Endothelial cell (in vitro differentiated cells): ENCODE data around the gene KERA. TPM values are rescaled to one million over a fixed set of nuclear protein-coding genes. Genes with fewer than 3 reads are reported as not detected.

Experiments used
- DNase-seq: peaks from one replicate; pipeline ENCODE4 v3.0.0; 2021; ENCODE audit warnings: low spot score
- H3K27ac Mint-ChIP-seq: one replicate; pipeline ENCODE4 v1.8.0; 2021; ENCODE audit warnings: mixed read lengths, inconsistent platforms; ENCODE audit not compliant: unreplicated experiment
- H3K27me3 Mint-ChIP-seq: one replicate; pipeline ENCODE4 v1.8.0; 2021; ENCODE audit warnings: mild to moderate bottlenecking, moderate library complexity, mixed read lengths, inconsistent platforms; ENCODE audit not compliant: unreplicated experiment
- H3K36me3 Mint-ChIP-seq: one replicate; pipeline ENCODE4 v1.8.0; 2021; ENCODE audit warnings: mild to moderate bottlenecking, low read depth, mixed read lengths, inconsistent platforms; ENCODE audit not compliant: unreplicated experiment
- H3K4me1 Mint-ChIP-seq: one replicate; pipeline ENCODE4 v1.8.0; 2021; ENCODE audit warnings: mild to moderate bottlenecking, mixed read lengths, inconsistent platforms; ENCODE audit not compliant: unreplicated experiment
- H3K4me3 Mint-ChIP-seq: one replicate; pipeline ENCODE4 v1.8.0; 2021; ENCODE audit warnings: mild to moderate bottlenecking, mixed read lengths, inconsistent platforms; ENCODE audit not compliant: unreplicated experiment
- H3K9me3 Mint-ChIP-seq: one replicate; pipeline ENCODE4 v1.8.0; 2021; ENCODE audit warnings: mixed read lengths, inconsistent platforms; ENCODE audit not compliant: unreplicated experiment
- total RNA-seq: library from RNA; stranded (reverse); fragmentation: NEBNext Ultra II Directional; extraction: Animal tissue kit (Norgen Biotek cat#: 25700); gene quantifications from one replicate; pipeline ENCODE4 v1.2.1, GENCODE V29; 2021; ENCODE audit not compliant: unreplicated experiment
- TF ChIP-seq, protein P1 (sequence below): fragments of 200-600 bp; sonication (generic); IDR thresholded peaks from one replicate; pipeline ENCODE4 v1.5.0; 2021; ENCODE audit warnings: antibody characterized with exemption; ENCODE audit not compliant: unreplicated experiment

KERA gene
- total RNA-seq, 1 donor from 2014 or later, result not detected

- DNase-seq, result no peak
- Mint-ChIP-seq H3K9me3 (no peaks in the 10 kb centered on the region), H3K27me3 (no peaks in the 10 kb centered on the region), H3K36me3 (no peaks in the 10 kb centered on the region), H3K4me1 (no peaks in the 10 kb centered on the region), H3K27ac (no peak overlapping the region), H3K4me3 (no peak overlapping the region)
- TF ChIP-seq, protein P1, sequence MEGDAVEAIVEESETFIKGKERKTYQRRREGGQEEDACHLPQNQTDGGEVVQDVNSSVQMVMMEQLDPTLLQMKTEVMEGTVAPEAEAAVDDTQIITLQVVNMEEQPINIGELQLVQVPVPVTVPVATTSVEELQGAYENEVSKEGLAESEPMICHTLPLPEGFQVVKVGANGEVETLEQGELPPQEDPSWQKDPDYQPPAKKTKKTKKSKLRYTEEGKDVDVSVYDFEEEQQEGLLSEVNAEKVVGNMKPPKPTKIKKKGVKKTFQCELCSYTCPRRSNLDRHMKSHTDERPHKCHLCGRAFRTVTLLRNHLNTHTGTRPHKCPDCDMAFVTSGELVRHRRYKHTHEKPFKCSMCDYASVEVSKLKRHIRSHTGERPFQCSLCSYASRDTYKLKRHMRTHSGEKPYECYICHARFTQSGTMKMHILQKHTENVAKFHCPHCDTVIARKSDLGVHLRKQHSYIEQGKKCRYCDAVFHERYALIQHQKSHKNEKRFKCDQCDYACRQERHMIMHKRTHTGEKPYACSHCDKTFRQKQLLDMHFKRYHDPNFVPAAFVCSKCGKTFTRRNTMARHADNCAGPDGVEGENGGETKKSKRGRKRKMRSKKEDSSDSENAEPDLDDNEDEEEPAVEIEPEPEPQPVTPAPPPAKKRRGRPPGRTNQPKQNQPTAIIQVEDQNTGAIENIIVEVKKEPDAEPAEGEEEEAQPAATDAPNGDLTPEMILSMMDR, result no peak
Measured at GRCh38 chr12:91103624-91104023, 45.8 kb upstream of the KERA start.

DNA sequence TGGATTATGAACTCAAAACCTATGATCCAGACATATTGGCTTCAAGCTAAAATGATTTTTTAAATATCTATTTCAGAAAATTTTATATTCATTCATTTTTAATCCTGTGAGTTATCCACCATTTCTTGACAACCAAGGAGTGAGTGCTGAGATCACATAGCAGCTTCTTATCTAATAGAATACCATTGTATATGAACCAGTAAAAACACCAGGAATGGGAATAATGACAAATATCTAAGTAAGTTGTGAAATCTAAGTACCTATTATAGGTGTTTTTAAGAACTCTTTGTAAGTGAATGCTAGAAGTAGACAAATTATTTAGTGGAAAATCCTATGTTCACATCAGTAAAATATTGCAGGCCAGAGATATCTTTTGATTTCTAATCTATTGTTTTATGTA, 45.3 kb upstream of the KERA start:
- no peak for DNase-seq
- H3K27me3 Mint-ChIP-seq, result no peaks in the 10 kb centered on the region
- no peaks in the 10 kb centered on the region for H3K36me3 Mint-ChIP-seq
- H3K9me3 Mint-ChIP-seq, result no peaks in the 10 kb centered on the region
- no peak overlapping the region for H3K4me3 Mint-ChIP-seq
- no peak overlapping the region for H3K27ac Mint-ChIP-seq
- TF ChIP-seq, protein P1, result no peak
- no peaks in the 10 kb centered on the region for H3K4me1 Mint-ChIP-seq

DNA sequence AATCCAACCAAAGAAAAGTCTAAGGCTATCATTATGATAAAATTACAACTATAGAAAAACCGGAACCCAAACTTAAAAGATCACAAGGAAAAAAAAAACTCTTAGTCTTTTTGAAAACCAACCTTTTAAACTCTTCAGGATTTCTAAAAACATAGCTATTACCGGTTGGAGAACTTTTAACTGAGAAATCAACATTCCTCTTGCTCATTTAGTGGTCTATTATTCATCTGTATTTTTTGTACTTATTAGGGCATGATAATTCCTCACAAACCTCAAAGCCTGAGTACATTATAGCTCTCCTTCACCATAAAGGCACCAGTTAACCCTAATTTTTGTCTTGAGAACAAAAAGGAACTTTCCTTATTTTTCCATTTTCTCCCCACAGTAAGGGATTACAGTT, 43.1 kb upstream of the KERA start:
- Mint-ChIP-seq H3K27ac (no peak overlapping the region), H3K27me3 (no peaks in the 10 kb centered on the region), H3K36me3 (no peaks in the 10 kb centered on the region), H3K4me1 (no peaks in the 10 kb centered on the region), H3K9me3 (no peaks in the 10 kb centered on the region), H3K4me3 (no peak overlapping the region)
- TF ChIP-seq, protein P1, result no peak
- DNase-seq, result no peak

DNA sequence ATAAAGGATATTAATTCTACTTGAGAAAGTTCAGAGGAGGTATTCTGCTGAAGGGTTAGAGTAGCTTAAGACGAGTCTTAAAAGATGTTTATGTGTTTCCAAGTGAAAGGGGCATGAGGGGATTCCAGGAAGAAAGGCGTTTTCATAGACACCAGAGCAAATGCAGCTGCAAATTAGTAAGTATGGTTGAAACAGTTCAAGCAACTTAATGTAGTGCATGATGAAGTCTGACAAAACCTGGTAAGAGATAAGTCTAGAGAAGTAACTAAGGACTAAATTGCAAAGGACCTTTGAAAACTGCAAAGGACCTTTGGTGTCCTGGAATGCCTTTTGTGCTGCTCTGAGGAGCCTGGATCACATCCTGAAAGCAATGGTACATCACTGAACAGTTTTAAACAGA, 42.0 kb upstream of the KERA start:
- Mint-ChIP-seq H3K4me1 (no peaks in the 10 kb centered on the region), H3K27ac (no peak overlapping the region), H3K36me3 (no peaks in the 10 kb centered on the region), H3K27me3 (no peaks in the 10 kb centered on the region), H3K4me3 (no peak overlapping the region), H3K9me3 (no peaks in the 10 kb centered on the region)
- DNase-seq, result no peak
- TF ChIP-seq, protein P1, result no peak

GRCh38 chr12:91099341-91099740, 41.5 kb upstream of the KERA start:
- Mint-ChIP-seq H3K4me1 (no peaks in the 10 kb centered on the region), H3K27ac (no peak overlapping the region), H3K9me3 (no peaks in the 10 kb centered on the region), H3K4me3 (no peak overlapping the region), H3K27me3 (no peaks in the 10 kb centered on the region), H3K36me3 (no peaks in the 10 kb centered on the region)
- TF ChIP-seq, protein P1, result no peak
- no peak for DNase-seq
